ENCODE data around the gene EMSY. TPM values are rescaled to one million over a fixed set of nuclear protein-coding genes. Genes with fewer than 3 reads are reported as not detected.

The EMSY gene
- total RNA-seq, 2 experiments from 2014 or later = 29.0 to 31.4 TPM

DNA sequence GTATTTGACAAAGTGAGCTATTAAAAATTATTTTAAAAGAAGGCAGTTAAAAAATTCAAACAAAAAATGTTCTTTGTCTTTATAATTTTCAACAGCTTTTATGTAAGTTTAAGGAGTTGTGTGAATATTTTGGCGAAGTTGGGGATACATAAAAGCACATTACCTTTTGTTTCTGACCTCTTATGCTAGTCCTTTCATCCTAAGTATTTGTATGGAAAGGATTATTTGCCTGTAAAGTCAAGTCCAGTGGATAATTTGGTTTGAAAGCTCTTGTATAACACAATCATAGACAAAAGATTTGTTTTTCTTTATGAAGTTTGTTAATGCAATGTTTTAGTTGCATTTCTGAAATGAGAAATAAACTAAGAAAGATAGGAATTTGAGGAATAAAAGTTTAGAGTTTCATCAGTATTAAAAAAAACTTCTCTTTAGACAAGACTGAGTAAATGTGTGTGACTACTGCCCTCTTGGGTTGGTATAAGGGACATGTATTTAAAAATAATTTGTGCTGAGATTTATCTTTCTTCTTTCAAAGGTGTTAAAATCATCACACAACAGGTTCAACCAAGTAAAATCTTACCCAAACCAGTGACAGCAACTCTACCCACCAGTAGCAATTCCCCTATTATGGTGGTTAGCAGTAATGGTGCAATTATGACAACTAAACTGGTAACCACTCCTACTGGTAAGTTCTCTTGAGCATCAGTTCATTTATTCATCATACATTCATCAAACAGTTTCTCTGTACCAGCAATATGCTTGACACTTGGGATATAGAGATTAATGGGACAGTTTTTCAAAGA, 68.2 kb downstream of the EMSY start:
- CTCF ChIA-PET = interaction anchor here (0.8 to 1.5 kb wide), 9 partner anchors 21 to 305 kb away, joined by 3 to 10 read pairs (median 3); no protein-coding TSS in a partner anchor
- POLR2A ChIA-PET = no interaction called here
- TF ChIP-seq, protein P1, sequence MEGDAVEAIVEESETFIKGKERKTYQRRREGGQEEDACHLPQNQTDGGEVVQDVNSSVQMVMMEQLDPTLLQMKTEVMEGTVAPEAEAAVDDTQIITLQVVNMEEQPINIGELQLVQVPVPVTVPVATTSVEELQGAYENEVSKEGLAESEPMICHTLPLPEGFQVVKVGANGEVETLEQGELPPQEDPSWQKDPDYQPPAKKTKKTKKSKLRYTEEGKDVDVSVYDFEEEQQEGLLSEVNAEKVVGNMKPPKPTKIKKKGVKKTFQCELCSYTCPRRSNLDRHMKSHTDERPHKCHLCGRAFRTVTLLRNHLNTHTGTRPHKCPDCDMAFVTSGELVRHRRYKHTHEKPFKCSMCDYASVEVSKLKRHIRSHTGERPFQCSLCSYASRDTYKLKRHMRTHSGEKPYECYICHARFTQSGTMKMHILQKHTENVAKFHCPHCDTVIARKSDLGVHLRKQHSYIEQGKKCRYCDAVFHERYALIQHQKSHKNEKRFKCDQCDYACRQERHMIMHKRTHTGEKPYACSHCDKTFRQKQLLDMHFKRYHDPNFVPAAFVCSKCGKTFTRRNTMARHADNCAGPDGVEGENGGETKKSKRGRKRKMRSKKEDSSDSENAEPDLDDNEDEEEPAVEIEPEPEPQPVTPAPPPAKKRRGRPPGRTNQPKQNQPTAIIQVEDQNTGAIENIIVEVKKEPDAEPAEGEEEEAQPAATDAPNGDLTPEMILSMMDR (IDR thresholded peaks at IDR 0.05) = peak; percentile 36
- ATAC-seq (no peak), DNase-seq (no peak)
- no peak overlapping the region for H3K27ac Mint-ChIP-seq
- H3K4me1 Mint-ChIP-seq (ENCODE audit: low read depth) = no peaks in the 10 kb centered on the region
- intact Hi-C loops (cut with micrococcal nuclease) = no loop called here
- no peaks in the 10 kb centered on the region for H3K9me3 Mint-ChIP-seq
- no peak overlapping the region for H3K4me3 Mint-ChIP-seq
- H3K36me3 Mint-ChIP-seq (ENCODE audit: low read depth) = peaks cover 4% of the 10 kb centered on the region
- H3K27me3 Mint-ChIP-seq = no peaks in the 10 kb centered on the region

DNA sequence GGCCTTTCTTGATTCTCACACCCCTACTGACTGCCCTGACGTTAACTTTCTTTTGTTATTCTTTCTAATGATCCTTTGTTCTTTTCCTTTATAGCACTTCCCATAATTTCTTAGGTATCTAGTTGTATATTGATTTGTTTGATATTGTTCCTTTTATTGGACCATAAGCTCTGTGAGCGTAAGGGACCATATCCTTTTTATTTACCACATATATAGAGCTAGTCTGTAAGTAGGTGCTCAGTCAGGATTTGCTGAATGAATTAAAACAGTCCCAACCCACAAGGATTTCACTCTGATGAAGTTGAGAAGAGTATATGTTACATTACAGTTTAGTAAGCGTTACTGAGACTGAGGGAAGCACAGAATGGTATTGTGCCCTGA, 68.8 kb downstream of the EMSY start:
- CTCF ChIA-PET = no interaction called here
- no peak overlapping the region for H3K4me3 Mint-ChIP-seq
- no peak overlapping the region for H3K27ac Mint-ChIP-seq
- H3K4me1 Mint-ChIP-seq (ENCODE audit: low read depth) = no peaks in the 10 kb centered on the region
- no peaks in the 10 kb centered on the region for H3K27me3 Mint-ChIP-seq
- no peaks in the 10 kb centered on the region for H3K9me3 Mint-ChIP-seq
- DNase-seq (no peak), ATAC-seq (no peak)
- intact Hi-C loops (cut with micrococcal nuclease) = no loop called here
- H3K36me3 Mint-ChIP-seq (ENCODE audit: low read depth) = peaks cover 2% of the 10 kb centered on the region
- TF ChIP-seq, protein P1 (IDR thresholded peaks at IDR 0.05) = no peak
- POLR2A ChIA-PET = no interaction called here

DNA sequence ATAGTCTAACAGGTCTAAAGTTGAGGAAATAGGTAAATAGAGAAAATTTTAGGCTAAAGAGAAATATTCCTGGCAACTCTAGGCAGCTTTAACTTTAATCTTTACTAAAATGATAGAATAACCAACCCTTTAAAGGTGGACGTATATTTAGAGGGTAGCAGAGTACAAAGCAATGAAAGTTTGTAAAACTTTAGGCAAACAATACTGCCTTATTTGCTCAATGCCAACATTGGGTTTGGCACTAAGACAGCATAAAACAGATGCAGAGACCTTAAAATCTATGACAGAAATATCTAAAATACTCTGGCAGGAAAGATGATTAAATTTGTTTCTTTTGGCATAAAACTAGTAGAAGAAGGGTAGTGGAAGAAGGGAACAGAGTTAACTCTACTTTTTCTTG, 70.7 kb downstream of the EMSY start:
- H3K4me1 Mint-ChIP-seq (ENCODE audit: low read depth) = no peaks in the 10 kb centered on the region
- no peak overlapping the region for H3K4me3 Mint-ChIP-seq
- ATAC-seq = no peak
- no peaks in the 10 kb centered on the region for H3K9me3 Mint-ChIP-seq
- DNase-seq = no peak
- TF ChIP-seq, protein P1 (IDR thresholded peaks at IDR 0.05) = no peak
- POLR2A ChIA-PET = no interaction called here
- peaks cover 2% of the 10 kb centered on the region for H3K36me3 Mint-ChIP-seq (ENCODE audit: low read depth)
- intact Hi-C loops (cut with micrococcal nuclease) = no loop called here
- CTCF ChIA-PET = interaction anchor here (1.2 to 2.0 kb wide), 2 partner anchors 165 to 404 kb away, joined by 3 to 4 read pairs; no protein-coding TSS in a partner anchor
- no peaks in the 10 kb centered on the region for H3K27me3 Mint-ChIP-seq
- no peak overlapping the region for H3K27ac Mint-ChIP-seq

DNA sequence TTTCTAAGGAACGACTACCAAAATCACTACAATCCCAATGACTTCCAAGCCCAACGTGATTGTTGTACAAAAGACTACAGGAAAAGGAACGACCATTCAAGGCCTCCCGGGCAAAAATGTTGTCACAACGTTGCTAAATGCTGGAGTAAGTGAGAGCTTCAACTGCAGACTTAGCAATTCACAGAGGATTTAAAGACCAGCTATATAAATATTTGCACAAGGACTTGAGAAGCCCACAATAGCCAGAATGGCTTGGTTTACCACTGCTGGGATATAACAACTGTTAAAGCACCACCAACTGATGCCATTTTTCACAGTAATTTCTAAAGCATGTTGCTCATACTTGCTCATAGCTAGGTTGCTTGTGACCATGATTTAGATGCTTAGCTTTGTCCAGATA, 78.3 kb downstream of the EMSY start:
- POLR2A ChIA-PET = no interaction called here
- ATAC-seq (no peak), DNase-seq (no peak)
- TF ChIP-seq, protein P1 (IDR thresholded peaks at IDR 0.05) = no peak
- CTCF ChIA-PET = interaction anchor here (0.6 to 2.0 kb wide), 4 partner anchors 9 to 1243 kb away, joined by 3 to 5 read pairs (median 4); no protein-coding TSS in a partner anchor
- Mint-ChIP-seq H3K4me1 (ENCODE audit: low read depth) (no peaks in the 10 kb centered on the region), H3K27me3 (no peaks in the 10 kb centered on the region), H3K9me3 (no peaks in the 10 kb centered on the region), H3K4me3 (no peak overlapping the region), H3K27ac (no peak overlapping the region), H3K36me3 (ENCODE audit: low read depth) (peaks cover 17% of the 10 kb centered on the region)
- intact Hi-C loops (cut with micrococcal nuclease) = no loop called here

DNA sequence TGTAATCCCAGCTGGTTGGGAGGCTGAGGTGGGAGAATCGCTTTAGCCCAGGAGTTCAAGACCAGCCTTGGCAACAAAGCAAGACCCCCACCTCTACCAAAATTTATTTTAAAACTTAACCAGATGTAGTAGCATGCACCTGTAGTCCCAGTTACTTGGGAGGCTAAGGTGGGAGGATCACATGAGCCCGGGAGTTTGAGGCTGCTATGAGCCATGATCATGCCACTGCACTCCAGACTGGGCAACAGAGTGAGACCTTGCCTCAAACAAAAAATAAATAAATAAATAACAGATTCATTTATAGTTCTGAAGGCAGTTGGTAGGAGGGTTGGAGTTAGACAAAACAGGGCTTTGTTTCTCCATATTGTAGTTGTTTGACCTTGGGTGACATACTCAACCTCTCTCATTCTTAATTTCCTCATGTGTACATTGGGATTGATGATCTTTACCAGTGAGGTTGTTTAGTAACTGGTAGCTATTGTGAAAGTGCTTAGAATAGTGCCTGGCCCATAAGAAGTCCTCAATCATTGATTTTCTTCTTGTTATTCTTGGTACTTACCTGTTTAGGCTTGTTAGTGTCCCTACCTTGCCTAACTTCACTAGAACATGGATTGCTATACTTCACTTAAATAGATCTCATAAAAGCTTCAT, 79.1 kb downstream of the EMSY start:
- Mint-ChIP-seq H3K4me3 (no peak overlapping the region), H3K36me3 (ENCODE audit: low read depth) (peaks cover 18% of the 10 kb centered on the region), H3K9me3 (no peaks in the 10 kb centered on the region), H3K27ac (no peak overlapping the region), H3K4me1 (ENCODE audit: low read depth) (no peaks in the 10 kb centered on the region), H3K27me3 (no peaks in the 10 kb centered on the region)
- DNase-seq = no peak
- TF ChIP-seq, protein P1 (IDR thresholded peaks at IDR 0.05) = no peak
- no peak for ATAC-seq
- ChIA-PET CTCF (interaction anchor here (0.6 to 2.0 kb wide), 4 partner anchors 8 to 1243 kb away, joined by 3 to 5 read pairs (median 4); no protein-coding TSS in a partner anchor), POLR2A (no interaction called here)
- intact Hi-C loops (cut with micrococcal nuclease) = no loop called here
